ENCODE measurements around the gene TCF23. TPM values are rescaled to one million over a fixed set of nuclear protein-coding genes. Genes with fewer than 3 reads are reported as not detected.
"Not testable (repeated sequence)": the region's sequence is repeated elsewhere in the genome, so short reads cannot be mapped to it uniquely, and the experiment has no call there.

TCF23 gene
- total and polyA plus RNA-seq, 12 donors: under 0.01 to 0.35 (median 0.08) TPM; not detected in 3

DNA sequence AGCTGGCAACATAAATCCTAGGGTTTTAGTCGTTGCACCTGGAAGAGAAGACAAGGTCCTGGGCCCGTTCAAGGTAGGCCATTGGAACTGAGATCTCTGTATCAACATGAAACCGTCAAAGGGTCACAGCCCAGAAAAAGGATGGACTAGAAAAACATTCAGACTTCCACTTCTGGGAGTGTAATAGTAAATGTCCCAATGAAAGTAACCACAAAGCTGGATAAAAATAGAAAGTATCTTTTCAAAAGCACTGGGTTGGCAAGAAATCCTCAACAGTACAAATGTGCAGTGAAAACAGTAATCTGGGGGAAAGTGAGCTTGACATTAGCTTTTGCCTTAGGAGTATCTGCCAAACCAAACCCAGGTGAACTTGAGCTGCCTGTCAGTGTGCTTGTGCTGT, 42.8 kb upstream of the TCF23 start:
- TF ChIP-seq POLR2A (IDR thresholded peaks at IDR 0.05): no peak
- TF ChIP-seq, protein P1, sequence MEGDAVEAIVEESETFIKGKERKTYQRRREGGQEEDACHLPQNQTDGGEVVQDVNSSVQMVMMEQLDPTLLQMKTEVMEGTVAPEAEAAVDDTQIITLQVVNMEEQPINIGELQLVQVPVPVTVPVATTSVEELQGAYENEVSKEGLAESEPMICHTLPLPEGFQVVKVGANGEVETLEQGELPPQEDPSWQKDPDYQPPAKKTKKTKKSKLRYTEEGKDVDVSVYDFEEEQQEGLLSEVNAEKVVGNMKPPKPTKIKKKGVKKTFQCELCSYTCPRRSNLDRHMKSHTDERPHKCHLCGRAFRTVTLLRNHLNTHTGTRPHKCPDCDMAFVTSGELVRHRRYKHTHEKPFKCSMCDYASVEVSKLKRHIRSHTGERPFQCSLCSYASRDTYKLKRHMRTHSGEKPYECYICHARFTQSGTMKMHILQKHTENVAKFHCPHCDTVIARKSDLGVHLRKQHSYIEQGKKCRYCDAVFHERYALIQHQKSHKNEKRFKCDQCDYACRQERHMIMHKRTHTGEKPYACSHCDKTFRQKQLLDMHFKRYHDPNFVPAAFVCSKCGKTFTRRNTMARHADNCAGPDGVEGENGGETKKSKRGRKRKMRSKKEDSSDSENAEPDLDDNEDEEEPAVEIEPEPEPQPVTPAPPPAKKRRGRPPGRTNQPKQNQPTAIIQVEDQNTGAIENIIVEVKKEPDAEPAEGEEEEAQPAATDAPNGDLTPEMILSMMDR (IDR thresholded peaks at IDR 0.05): no peak
- no peak for DNase-seq
- H3K9me3 ChIP-seq (replicated peaks in 1 of 3): no peaks in the 10 kb centered on the region
- H3K27ac ChIP-seq: no peak overlapping the region
- no peak overlapping the region for H3K4me3 ChIP-seq
- H3K27me3 ChIP-seq: peaks cover 4% of the 10 kb centered on the region
- intact Hi-C loops (cut with DNase I): no loop called here
- no peaks in the 10 kb centered on the region for H3K4me1 ChIP-seq (replicated peaks in 1 of 2)
- WGBS, 4 donors: 52 to 71% (median 64%) methylated on average over 3 of the region's 3 CpGs
- no peaks in the 10 kb centered on the region for H3K36me3 ChIP-seq (replicated peaks in 1 of 2)

DNA sequence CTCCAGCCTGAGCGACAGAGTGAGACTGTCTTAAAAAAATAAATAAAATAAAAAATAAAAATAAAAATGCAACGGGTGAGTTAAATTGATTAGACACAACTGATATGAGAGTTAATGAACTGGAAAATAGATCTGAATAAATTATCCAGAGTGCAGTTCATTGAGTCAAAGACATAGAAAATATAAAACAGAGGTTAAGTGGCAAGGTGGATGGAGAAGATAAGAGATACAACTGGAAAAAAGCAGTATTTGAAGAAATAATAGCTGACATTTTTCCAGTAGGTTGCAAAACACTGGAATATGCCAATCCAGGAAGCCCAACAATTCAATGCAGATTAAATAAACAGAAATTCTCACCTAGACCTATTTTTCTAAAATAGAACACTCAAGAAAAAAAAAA, 40.6 kb upstream of the TCF23 start:
- DNase-seq: no peak
- Histone ChIP-seq H3K9me3 (replicated peaks in 1 of 3) (no peaks in the 10 kb centered on the region), H3K27ac (no peak overlapping the region), H3K4me3 (no peak overlapping the region), H3K4me1 (replicated peaks in 1 of 2) (no peaks in the 10 kb centered on the region), H3K36me3 (replicated peaks in 1 of 2) (no peaks in the 10 kb centered on the region), H3K27me3 (peaks cover 4% of the 10 kb centered on the region)
- TF ChIP-seq, protein P1 (IDR thresholded peaks at IDR 0.05): no peak
- TF ChIP-seq POLR2A (IDR thresholded peaks at IDR 0.05): no peak
- intact Hi-C loops (cut with DNase I): no loop called here
- WGBS, 4 donors: 62 to 75% (median 72%) methylated on average over 2 of the region's 2 CpGs

DNA sequence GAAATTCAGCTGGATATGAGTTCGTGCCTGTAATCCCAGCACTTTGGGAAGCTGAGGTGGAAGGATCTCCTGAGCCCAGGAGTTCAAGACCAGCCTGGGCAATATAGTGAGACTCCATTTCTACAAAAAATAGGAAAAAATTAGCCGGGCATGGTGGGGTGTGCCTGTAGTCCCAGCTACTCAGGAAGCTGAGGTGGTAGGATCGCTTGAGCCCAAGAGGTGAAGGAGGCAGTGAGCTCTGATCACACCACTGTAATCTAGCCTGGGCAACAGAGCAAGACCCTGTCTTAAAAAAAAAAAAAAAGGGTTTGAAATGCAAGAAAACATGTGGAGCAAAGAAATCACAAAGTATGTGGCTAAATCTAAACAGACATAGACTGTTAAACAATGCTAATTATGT, 39.7 kb upstream of the TCF23 start:
- H3K4me3 ChIP-seq: no peak overlapping the region
- no peaks in the 10 kb centered on the region for H3K4me1 ChIP-seq (replicated peaks in 1 of 2)
- intact Hi-C loops (cut with DNase I): no loop called here
- H3K9me3 ChIP-seq (replicated peaks in 1 of 3): no peaks in the 10 kb centered on the region
- peaks cover 4% of the 10 kb centered on the region for H3K27me3 ChIP-seq
- no peak for DNase-seq
- no peak for TF ChIP-seq POLR2A (IDR thresholded peaks at IDR 0.05)
- TF ChIP-seq, protein P1 (IDR thresholded peaks at IDR 0.05): no peak
- H3K27ac ChIP-seq: no peak overlapping the region
- no peaks in the 10 kb centered on the region for H3K36me3 ChIP-seq (replicated peaks in 1 of 2)
- 77 to 90% (median 83%) methylated on average over 3 of the region's 3 CpGs for WGBS, 4 donors

DNA sequence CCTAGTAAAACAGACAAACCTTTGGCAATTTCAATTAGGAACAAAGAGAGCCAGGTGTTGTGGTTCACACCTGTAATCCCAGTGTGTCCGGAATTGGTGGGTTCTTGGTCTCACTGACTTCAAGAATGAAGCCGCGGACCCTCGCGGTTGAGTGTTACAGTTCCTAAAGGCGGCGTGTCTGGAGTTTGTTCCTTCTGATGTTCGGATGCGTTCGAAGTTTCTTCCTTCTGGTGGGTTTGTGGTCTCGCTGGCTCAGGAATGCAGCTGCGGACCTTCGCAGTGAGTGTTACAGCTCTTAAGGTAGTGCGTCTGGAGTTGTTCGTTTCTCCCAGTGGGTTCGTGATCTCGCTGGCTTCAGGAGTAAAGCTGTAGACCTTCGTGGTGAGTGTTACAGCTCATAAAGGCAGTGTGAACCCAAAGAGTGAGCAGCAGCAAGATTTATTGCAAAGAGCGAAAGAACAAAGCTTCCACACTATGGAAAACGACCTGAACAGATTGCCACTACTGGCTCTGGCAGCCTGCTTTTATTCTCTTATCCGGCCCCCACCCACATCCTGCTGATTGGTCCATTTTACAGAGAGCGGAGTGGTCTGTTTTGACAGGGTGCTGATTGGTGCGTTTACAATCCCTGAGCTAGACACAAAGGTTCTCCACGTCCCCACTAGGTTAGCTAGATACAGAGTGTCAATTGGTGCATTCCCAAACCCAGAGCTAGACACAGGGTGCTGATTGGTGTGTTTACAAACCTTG, 38.0 kb upstream of the TCF23 start:
- intact Hi-C loops (cut with DNase I); H3K27ac ChIP-seq; H3K36me3 ChIP-seq (replicated peaks in 1 of 2); H3K4me3 ChIP-seq; H3K4me1 ChIP-seq (replicated peaks in 1 of 2); H3K27me3 ChIP-seq; H3K9me3 ChIP-seq (replicated peaks in 1 of 3); DNase-seq: not testable (repeated sequence)
- WGBS, 4 donors: 78 to 83% (median 80%) methylated on average over 24 of the region's 24 CpGs

DNA sequence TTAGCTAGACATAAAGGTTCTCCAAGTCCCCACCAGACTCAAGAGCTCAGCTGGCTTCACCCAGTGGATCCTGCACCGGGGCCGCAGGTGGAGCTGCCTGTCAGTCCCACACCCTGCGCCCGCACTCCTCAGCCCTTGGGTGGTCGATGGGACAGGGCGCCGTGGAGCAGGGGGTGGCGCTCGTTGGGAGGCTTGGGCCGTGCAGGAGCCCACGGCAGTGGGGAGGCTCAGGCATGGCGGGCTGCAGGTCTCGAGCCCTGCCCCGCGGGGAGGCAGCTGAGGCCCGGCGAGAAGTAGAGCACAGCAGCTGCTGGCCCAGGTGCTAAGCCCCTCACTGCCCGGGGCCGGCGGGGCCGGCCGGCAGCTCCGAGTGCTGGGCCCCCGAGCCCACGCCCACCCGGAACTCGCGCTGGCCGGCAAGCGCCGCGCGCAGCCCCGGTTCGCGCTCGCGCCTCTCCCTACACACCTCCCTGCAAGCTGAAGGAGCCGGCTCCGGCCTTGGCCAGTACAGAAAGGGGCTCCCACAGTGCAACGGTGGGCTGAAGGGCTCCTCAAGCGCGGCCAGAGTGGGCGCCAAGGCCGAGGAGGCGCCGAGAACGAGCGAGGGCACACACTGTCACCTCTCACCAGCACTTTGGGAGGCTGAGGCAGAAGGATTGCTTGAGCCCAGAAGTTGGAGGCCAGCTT, 37.3 kb upstream of the TCF23 start:
- intact Hi-C loops (cut with DNase I); H3K36me3 ChIP-seq (replicated peaks in 1 of 2); H3K27me3 ChIP-seq; H3K9me3 ChIP-seq (replicated peaks in 1 of 3); H3K4me1 ChIP-seq (replicated peaks in 1 of 2); H3K27ac ChIP-seq; DNase-seq; H3K4me3 ChIP-seq: not testable (repeated sequence)
- WGBS, 4 donors: 90 to 97% (median 91%) methylated on average over 6 to 49 of the region's 49 CpGs

Measured in adrenal gland (tissue), 12 donors.